ENCODE measurements around the gene SYT2. TPM values are rescaled to one million over a fixed set of nuclear protein-coding genes. Genes with fewer than 3 reads are reported as not detected.

SYT2 gene
- total and polyA plus RNA-seq, 2 donors (not counting 1 experiment from before 2014, with no cell fraction given), result 0.03 TPM; not detected in 1

DNA sequence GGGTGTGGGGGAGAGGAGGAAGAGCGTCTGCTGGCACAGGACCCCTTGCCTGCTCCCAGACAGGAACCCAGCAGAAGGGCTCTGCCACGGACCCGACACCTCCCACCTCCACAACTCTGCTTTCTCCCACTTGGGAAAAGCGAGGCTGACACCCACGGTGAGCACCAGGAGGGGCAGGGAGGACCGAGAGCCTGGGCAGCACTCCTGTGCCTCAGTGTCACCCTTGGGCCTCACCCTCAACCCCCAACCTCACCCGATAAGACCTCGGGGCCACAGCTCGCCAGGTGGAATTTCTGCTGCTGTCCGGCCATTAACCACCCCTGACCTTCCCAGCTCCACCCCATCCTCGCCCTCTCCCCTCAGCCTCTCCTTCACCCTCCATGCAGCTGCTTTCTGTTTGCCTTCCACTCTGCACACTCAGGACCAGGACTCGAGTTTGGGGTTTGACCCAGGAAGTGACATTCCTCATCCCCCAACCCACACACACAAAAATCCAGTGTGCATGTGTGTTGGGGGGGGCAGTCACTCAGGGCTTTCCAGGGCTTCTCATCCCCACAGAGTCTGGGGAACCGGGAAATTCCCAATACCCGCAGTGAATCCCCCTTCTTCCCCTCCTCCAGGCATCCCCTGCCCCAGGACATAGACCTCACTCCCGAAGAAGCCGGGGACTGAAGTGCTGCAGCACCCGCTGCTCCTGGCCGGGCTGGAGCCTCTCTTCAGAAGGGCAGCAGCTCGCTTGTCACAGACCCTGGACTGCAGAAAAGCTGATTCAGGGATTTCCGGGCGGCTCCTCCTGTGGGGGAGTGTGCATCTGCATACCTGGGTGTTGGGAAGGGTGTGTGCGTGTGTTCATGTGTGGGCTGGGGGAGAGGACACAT lies 65.8 kb downstream of the SYT2 start:
- no peak overlapping the region for H2AFZ ChIP-seq (ENCODE audit: low read length)
- no peak overlapping the region for H3K4me2 ChIP-seq (ENCODE audit: extremely low read depth, insufficient read depth, low read length)
- H3K27me3 ChIP-seq (ENCODE audit: control insufficient read depth, insufficient read depth, low read length), result peaks cover 59% of the 10 kb centered on the region
- peaks cover 3% of the 10 kb centered on the region for H3K4me1 ChIP-seq (ENCODE audit: control insufficient read depth, extremely low read depth, insufficient read depth, low read length)
- TF ChIP-seq EZH2 (IDR thresholded peaks at IDR 0.05; ENCODE audit: low read length, missing control alignments), result peak; percentile 89
- TF ChIP-seq, protein P1, sequence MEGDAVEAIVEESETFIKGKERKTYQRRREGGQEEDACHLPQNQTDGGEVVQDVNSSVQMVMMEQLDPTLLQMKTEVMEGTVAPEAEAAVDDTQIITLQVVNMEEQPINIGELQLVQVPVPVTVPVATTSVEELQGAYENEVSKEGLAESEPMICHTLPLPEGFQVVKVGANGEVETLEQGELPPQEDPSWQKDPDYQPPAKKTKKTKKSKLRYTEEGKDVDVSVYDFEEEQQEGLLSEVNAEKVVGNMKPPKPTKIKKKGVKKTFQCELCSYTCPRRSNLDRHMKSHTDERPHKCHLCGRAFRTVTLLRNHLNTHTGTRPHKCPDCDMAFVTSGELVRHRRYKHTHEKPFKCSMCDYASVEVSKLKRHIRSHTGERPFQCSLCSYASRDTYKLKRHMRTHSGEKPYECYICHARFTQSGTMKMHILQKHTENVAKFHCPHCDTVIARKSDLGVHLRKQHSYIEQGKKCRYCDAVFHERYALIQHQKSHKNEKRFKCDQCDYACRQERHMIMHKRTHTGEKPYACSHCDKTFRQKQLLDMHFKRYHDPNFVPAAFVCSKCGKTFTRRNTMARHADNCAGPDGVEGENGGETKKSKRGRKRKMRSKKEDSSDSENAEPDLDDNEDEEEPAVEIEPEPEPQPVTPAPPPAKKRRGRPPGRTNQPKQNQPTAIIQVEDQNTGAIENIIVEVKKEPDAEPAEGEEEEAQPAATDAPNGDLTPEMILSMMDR (conservative IDR thresholded peaks at IDR 0.05 in 1 of 2, IDR thresholded peaks at IDR 0.05 in 1 of 2; ENCODE audit: low read depth in 1 of 2, low read length in 2 of 2), result no peak
- DNase-seq (ENCODE audit: low read depth in 2 of 2), result no peak
- no peak overlapping the region for H3K4me3 ChIP-seq (replicated peaks in 1 of 4; ENCODE audit: control extremely low read depth in 1 of 4, insufficient read depth in 1 of 4, low read depth in 3 of 4, low read length in 4 of 4)
- no peak overlapping the region for H3K27ac ChIP-seq (ENCODE audit: insufficient read depth, low read length)
- H3K36me3 ChIP-seq (ENCODE audit: control insufficient read depth, insufficient read depth, low read length), result no peaks in the 10 kb centered on the region
- H3K79me2 ChIP-seq (ENCODE audit: control insufficient read depth, insufficient read depth, low read length), result no peaks in the 10 kb centered on the region
- no peaks in the 10 kb centered on the region for H3K9me3 ChIP-seq (ENCODE audit: control insufficient read depth, insufficient read depth, low read depth, low read length)
- H4K20me1 ChIP-seq (ENCODE audit: control insufficient read depth, extremely low read depth, insufficient read depth, low read length), result no peaks in the 10 kb centered on the region
- no peak overlapping the region for H3K9ac ChIP-seq (ENCODE audit: insufficient read depth, low read length)

DNA sequence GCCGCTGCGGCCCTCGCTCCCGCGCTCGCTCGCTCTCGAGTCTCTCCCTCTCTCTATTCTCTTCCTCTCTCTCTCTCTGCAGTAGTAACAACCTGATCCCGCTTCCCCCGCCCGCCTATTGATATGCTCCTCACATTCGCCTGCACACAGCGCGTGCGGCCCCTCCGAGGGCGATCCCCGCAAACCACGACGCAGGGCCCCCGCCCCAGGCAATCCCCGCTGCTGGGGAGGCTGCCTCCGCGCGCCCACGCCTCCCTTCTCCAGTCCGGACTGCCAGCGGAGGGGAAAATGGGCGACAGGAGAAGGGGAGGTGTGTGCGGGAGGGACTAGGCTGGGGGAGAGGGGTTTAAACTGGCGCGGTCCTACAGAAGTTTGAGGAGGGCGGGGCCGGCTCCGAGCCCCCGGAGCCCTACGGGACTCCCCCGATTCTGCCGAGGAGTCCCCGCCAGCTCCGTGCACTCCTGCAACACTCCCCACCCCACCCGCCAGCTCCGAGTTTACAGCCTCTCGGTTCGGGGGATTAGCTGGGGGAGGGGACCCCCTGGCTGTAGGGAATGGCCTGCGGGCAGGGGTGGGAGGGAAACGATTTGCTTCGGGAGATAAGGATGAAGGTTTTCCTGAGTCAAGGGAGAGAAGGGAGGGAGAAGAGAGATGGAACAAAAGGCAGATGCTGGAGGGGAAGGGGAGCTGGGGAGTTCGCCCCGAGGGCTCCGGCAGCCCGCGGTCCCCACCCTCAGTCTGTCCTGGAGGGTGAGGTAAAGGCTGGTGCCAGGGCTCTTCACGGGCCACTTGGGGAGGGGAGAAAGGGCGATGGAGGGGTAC lies 66.6 kb downstream of the SYT2 start:
- peaks cover 54% of the 10 kb centered on the region for H3K27me3 ChIP-seq (ENCODE audit: control insufficient read depth, insufficient read depth, low read length)
- peak overlapping the region in 1 of 4 experiments; percentile 22 for H3K4me3 ChIP-seq (replicated peaks in 1 of 4; ENCODE audit: control extremely low read depth in 1 of 4, insufficient read depth in 1 of 4, low read depth in 3 of 4, low read length in 4 of 4)
- H3K27ac ChIP-seq (ENCODE audit: insufficient read depth, low read length), result no peak overlapping the region
- peak; percentile 36 for TF ChIP-seq EZH2 (IDR thresholded peaks at IDR 0.05; ENCODE audit: low read length, missing control alignments)
- TF ChIP-seq, protein P1 (conservative IDR thresholded peaks at IDR 0.05 in 1 of 2, IDR thresholded peaks at IDR 0.05 in 1 of 2; ENCODE audit: low read depth in 1 of 2, low read length in 2 of 2), result no peak
- peak overlapping the region; percentile 59 for H3K4me2 ChIP-seq (ENCODE audit: extremely low read depth, insufficient read depth, low read length)
- no peaks in the 10 kb centered on the region for H3K36me3 ChIP-seq (ENCODE audit: control insufficient read depth, insufficient read depth, low read length)
- no peak overlapping the region for H2AFZ ChIP-seq (ENCODE audit: low read length)
- no peaks in the 10 kb centered on the region for H4K20me1 ChIP-seq (ENCODE audit: control insufficient read depth, extremely low read depth, insufficient read depth, low read length)
- H3K9ac ChIP-seq (ENCODE audit: insufficient read depth, low read length), result peak overlapping the region; percentile 2
- H3K4me1 ChIP-seq (ENCODE audit: control insufficient read depth, extremely low read depth, insufficient read depth, low read length), result peaks cover 6% of the 10 kb centered on the region
- no peaks in the 10 kb centered on the region for H3K79me2 ChIP-seq (ENCODE audit: control insufficient read depth, insufficient read depth, low read length)
- no peaks in the 10 kb centered on the region for H3K9me3 ChIP-seq (ENCODE audit: control insufficient read depth, insufficient read depth, low read depth, low read length)
- DNase-seq (ENCODE audit: low read depth in 2 of 2), result no peak
